Sigmoid colon (tissue), 4 donors: ENCODE measurements around the gene MKNK1.

Experiments
- POLR2AphosphoS5 ChIP-seq, 4 donors: sonication (generic); formaldehyde crosslinking; IDR thresholded peaks; one replicate each; pipeline ENCODE4 v1.6.1; 2017; ENCODE audit warnings: antibody characterized with exemption in 4 of 4
- TF ChIP-seq, protein P1 (sequence below), 4 experiments: fragments of 450-650 bp in 3 of 4; fragments of 200-600 bp in 1 of 4; IDR thresholded peaks; one replicate each; pipeline ENCODE4 v1.5.1; 2016 to 2019; ENCODE audit warnings: antibody characterized with exemption in 4 of 4, mild to moderate bottlenecking in 3 of 4, moderate library complexity in 2 of 4

DNA sequence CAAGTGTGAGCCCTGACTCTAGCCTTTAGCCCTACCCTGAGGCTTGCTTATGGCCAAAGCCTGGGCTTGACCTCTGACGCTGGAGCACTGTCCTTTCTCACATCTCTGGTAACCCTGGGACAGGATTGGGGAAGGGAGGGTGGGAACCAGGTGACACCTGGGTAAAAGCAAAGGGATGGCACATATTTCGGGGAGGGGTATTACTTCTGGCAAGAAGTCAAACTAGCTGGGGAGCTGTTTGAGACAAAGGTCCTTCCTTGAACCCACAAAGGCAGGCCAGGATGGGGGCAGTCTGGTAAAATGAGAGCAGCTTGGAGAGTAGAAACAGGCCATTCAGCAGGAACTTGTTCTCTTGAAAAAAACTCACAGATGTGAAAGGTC, 10.5 kb upstream of the MKNK1 start:
- TF ChIP-seq, protein P1, sequence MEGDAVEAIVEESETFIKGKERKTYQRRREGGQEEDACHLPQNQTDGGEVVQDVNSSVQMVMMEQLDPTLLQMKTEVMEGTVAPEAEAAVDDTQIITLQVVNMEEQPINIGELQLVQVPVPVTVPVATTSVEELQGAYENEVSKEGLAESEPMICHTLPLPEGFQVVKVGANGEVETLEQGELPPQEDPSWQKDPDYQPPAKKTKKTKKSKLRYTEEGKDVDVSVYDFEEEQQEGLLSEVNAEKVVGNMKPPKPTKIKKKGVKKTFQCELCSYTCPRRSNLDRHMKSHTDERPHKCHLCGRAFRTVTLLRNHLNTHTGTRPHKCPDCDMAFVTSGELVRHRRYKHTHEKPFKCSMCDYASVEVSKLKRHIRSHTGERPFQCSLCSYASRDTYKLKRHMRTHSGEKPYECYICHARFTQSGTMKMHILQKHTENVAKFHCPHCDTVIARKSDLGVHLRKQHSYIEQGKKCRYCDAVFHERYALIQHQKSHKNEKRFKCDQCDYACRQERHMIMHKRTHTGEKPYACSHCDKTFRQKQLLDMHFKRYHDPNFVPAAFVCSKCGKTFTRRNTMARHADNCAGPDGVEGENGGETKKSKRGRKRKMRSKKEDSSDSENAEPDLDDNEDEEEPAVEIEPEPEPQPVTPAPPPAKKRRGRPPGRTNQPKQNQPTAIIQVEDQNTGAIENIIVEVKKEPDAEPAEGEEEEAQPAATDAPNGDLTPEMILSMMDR (IDR thresholded peaks at IDR 0.05), result no peak
- TF ChIP-seq POLR2AphosphoS5 (IDR thresholded peaks at IDR 0.05), result no peak
